Activated CD4-positive, alpha-beta T cell treated with anti-CD3 and anti-CD28 coated beads, Interleukin-2, amount 50 U/mL, for 48 hours (primary cell): Measurements from ENCODE around the gene KCTD17.

Experiments
- DNase-seq, 2 experiments: peaks; one replicate each; pipeline ENCODE4 v3.0.0-alpha.2; 2020

KCTD17 gene

DNA sequence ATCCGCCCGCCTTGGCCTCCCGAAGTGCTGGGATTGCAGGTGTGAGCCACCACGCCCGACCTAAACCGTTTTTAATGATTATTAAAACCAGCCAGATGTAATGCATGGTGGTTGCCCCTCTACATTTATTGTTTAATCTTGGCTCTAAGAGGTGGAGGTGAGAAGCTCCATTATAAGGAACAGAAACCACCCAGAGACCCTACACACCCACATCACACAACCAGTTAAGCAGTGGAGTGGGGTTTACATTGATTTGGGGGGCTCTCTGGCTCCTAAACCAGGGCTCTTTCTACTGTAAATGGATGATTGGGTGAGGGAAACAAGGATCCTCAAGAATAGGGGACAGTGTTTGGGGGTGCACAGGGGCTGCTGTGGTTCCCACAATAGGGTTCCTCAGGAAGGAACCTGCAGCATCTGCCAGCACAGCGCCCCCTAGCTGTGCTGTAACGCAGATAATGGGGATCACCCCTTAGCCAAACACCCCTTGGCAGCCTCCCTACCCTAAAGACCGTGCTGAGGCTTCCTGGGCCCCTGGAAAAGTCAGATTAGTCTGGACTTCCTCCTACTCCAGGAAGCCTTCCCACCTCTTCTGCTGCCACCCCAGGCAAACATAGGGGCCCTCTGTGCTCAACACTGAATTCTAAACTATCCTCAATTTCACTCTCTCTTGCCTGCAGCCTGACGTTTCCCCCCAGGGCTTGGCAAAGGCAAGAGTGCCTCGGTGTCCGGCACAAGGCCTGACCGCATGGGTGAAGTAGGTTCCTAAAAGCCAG is 29.6 kb upstream of the KCTD17 start:
- DNase-seq: peak; percentile 58 to 67

DNA sequence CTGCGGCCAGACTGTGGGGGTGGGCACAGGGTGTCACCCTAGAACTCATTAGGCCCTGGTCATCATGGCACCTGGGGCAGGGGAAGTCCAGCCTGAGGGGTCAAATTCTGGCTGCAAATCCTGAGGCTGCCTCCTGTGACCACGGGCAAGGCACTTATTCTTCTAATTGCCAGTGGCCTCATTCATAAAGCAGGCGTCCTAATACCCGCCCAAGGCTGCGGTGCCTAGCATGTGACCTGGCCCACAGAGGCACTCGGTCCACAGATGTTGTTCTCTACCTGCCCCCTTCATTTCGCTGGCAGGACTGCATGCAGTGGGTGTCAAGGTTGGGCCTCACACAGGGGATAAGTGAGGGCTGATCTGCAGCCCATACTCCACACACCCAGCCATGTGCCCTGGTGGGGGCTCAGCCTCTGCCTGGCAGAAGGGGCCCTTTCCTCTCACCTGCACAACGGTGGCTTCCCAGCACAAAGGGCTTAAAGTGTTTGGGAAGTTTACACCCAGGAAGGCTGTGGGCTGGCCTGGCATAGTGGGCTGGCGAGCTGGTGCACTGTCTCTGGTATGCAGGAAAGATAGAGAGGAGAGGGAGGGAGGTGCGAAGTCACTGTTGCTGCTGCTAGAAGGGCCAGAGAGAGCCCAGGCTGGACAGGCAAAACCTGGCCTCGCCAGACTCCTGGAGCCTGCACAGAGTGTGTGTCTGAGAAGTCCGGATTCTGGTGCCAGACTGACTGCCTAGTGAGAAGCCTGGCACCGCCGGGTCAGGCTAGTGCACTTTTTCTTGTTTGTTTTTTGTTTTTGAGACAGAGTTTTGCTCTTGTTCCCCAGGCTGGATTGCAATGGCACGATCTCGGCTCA is 28.8 kb upstream of the KCTD17 start:
- no peak for DNase-seq

DNA sequence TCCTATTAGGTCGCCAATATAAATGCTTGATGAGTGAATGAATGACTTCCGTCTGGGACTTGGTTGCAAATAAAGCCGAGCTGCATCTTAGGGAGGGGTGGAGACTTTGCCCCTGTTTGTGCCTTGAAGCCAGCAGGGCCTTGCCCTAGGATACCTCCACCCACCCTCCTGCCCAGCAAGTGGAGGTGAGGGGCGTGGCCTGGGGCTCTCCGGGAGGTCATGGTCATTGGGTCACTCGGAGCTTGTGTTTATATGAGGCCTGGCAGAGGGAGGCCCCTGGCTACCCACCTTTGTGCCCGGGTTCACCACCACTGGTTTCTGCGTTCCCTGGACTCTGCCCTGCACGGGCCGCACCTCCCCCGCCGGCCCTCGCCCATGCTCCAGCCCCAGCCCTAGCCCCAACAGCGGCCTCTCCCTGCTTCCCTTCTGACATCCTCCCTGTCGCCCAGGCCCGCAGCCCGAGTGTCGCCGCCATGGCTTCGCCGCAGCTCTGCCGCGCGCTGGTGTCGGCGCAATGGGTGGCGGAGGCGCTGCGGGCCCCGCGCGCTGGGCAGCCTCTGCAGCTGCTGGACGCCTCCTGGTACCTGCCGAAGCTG is 27.7 kb upstream of the KCTD17 start:
- DNase-seq: no peak

DNA sequence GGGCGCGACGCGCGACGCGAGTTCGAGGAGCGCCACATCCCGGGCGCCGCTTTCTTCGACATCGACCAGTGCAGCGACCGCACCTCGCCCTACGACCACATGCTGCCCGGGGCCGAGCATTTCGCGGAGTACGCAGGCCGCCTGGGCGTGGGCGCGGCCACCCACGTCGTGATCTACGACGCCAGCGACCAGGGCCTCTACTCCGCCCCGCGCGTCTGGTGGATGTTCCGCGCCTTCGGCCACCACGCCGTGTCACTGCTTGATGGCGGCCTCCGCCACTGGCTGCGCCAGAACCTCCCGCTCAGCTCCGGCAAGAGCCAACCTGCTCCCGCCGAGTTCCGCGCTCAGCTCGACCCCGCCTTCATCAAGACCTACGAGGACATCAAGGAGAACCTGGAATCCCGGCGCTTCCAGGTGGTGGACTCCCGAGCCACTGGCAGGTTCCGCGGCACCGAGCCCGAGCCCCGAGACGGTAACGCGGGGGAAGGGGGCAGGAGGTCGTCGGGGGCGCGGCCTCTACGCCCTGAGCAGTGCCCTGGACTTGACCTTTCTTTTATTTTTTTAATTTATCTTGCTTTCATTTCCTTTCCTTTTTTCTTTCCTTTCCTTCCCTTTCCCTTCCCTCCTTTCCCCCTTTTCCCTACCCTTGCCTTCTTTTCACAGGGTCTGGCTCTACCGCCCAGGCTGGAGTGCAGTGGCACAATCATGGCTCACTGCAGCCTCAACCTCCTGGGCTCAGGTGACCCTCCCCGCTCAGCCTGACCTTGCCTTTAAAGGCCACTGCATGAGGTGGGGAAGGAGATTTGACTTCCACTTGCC is 27.0 kb upstream of the KCTD17 start:
- DNase-seq: no peak

DNA sequence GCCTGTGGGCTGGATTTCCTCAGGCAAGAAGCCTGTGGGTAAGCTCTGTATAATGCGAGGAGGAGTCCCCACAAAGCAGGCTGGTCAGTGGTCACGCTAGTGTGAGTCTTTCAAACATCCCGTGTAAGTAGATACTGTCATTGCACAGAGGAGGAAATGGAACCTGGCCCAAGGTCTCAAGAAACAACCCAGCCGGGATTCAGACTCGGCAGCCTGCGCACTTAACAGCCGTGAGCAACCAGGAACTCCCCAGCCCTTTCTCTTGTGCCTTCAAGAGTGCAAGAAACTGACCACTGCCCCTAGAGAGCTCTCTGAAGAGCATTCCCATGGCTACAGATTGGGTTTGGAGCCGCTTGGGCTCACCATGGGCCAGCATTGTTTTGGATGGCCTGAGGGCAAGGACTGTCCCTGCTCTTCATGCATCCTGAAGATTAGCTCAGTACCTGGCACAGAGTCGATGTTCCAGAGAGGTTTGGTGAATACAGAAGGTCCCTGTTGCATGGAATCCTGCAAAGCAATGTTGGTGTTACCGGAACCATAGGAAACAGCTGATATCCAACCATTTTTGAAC is 26.0 kb upstream of the KCTD17 start:
- DNase-seq: no peak

DNA sequence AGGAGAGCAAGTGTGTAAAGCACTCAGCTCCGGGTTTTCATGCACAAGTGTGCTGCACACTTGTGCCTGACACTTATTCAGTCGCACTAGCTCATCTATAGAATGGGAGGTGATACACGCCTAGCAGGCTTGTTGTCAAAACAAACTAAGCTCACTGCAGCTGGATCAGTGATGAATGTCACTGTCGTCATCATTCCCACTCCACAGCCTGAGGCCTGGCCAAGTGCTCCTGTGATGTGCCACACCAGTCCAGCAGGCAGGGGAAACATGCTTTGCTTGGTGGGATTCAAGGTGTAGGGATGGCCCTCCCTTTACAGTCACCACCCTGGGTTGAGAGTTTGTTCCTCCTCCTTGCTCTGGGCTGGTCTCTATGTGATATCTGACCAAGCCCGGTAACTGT is 25.2 kb upstream of the KCTD17 start:
- DNase-seq: no peak

DNA sequence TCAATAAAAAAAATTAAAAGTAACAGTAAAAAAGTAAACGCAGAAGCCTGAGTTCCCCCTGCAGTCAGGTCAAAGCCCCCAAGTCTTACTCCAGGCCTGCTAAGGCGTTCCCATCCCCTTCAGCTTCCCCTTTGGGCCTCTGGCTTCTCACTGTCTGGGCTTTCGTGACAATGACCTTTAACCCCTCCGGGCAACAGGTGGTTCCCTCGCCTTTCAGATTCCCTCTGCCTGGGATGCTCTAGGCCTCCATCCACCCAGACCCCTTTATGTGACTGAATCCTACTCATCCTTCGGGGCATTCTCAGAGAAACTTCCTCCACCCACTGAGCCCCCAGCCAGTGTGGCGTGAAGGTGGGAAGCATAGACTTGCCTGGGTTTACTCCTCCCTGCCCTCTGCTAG is 24.0 kb upstream of the KCTD17 start:
- DNase-seq: no peak

DNA sequence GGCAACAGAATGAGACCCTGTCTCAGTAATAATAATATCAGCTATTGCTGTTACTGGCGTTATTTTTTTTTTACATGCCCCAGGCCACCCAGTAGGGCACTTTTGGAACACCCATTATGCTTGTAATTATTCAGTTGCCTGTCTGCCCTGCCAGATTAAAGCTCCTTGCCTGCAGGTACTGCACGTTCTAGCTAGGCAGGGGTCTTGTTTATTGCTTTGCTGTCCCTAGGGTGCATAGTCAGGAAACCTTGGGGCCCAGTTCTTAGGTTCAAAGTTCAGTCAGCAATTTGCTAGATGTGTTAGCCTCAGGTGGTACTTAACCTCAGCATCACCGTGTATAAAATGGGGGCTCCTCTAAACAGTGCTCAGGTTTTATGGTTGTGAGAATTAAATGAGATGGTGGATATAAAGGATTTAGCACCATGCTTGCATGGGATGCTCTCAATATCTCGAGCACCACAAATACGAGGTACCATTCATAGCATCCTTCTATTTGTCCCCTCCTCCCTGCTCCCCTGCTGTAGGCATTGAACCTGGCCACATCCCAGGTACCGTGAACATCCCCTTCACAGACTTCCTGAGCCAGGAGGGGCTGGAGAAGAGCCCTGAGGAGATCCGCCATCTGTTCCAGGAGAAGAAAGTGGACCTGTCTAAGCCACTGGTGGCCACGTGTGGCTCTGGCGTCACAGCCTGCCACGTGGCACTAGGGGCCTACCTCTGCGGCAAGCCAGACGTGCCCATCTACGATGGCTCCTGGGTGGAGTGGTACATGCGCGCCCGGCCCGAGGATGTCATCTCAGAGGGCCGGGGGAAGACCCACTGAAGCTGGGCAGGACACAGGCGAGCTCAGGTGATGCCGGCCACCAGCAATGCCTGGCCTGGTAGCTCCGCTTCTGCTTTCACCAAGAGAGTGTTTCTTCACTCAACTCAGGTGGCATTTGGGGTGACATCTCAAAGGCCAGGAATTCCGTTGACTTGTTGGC is 22.6 kb upstream of the KCTD17 start:
- DNase-seq: no peak

DNA sequence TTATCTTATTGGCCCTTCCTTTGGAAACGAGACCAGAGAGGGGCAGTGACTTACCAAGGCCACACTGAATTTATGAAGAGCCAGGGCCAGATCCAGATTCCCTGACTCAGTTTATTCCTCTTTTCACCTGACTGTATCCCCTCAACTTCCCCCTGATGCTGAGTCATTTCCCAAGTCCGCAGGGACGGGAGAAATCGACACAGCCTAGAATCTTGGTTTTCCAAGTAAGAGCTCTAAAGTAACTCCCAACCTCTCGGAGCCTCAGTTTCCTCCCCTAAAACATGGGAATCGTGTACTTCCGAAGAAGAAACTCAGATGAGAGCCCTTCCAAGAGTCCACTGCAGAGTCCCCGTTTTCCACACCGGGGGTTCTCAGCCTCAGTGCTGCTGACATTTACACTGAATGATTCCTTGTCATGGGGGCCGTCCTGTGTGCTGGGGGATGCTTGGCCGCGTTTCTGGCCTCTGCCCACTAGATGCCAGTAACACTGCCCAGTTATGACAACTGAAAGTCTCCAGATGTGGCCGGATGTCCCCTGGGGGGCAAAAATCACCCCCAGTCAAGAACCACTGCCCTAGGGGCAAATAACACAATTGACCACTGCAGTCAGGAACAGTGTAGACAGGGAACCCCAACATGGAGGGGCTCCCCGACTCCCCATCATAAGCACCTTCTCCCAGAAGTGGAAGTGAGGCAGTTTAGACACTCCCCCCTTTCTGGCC is 20.8 kb upstream of the KCTD17 start:
- DNase-seq: no peak

DNA sequence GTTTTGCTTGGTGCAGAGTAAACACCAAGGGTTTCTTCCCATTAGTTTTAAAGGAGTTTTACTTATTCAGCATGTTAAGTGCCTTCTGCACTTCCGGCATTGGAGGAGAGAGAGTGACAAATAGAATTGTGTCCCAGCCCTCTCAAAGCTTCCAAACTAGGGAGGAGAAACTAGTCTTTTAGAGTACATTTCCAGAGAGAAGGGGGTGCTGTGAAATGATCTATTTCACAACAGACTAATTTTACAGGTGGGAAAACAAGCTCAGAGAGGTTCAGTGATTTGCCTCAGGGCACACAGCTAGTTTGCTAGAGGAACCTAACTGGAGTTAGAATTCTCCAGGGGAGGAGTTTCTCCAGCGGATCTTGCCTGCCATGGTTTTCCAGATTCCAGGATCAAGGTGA is 19.4 kb upstream of the KCTD17 start:
- no peak for DNase-seq

DNA sequence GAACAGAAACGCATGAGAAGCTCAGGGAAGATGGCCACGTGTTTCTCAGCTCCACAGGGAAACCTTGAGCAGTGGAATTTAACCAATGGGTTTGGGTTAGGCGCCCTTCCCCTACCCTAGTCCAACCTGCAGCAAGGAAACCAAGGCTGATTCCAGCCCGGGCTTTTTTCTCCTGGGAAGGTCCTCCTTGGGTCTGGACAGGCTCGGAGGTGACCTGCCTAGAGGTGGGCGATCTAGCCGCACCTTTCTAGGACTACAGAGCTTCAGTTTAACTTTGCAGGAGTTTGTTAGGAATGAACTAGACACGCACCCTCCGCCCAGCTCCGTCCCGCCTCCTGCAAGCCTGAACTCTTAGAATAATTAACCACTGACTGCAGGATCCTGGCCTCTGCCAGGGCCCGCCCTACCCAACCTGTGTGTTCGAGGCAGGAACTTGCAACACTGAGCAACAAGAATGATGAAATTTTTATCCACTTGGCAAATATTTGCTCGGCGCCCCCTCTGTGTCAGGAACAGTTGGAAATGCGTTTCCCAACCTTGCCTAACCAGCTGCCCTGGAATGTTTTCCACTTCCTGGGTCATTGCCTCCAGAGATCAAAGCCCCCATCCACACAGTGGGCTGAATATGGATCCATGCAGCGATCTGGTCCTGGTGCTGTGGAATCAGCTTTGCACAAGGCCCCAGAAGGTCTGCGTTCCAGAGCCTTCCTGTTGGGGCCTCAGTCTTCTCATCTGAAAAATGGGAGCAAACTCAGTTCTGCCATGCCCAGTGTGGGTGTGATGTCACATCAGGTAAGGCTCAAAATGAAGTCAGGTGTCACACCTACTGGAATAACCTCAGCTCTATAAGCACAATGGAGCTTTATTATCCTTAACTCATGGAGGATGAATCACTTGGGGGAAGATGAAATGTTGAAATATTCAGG is 18.7 kb upstream of the KCTD17 start:
- DNase-seq: no peak

DNA sequence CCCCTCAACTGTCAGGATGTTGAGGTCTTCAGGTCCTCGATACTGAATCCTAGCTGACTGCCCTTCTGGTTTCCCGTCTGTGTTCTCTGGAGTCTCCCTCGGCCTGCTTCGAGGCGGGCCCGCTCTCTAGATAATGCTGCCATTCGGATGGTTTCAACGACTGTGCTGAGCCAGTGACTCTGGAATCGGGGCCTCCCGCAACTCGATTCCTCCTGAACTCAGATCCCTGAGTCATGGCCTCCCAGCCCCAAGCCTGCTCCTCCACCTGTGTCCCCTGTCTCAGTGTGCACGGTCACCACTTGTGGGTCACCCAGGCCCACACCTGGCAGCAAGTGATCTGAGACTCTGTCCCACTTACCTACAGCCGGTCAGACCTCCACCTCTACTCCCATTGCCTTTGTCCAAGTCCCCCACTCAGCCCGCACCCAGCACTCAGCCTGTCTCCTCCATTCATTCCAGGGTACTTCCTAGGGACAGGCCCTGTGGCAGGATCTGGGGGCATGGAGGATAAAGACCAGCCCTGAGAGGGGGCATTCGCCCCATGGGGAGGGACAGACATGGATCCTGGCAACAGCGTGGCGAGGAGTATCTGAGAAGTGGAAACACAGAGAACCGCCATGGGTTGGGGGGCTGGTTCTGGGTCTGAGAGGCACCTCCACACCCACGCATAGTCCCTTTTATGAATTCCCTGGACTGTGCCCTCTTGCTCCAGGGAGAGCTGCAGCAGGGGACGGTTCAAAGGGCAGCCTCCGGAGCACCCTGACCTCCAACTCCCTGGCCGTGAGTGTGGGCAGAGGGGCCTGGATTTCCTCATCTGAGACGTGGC is 17.7 kb upstream of the KCTD17 start:
- no peak for DNase-seq

DNA sequence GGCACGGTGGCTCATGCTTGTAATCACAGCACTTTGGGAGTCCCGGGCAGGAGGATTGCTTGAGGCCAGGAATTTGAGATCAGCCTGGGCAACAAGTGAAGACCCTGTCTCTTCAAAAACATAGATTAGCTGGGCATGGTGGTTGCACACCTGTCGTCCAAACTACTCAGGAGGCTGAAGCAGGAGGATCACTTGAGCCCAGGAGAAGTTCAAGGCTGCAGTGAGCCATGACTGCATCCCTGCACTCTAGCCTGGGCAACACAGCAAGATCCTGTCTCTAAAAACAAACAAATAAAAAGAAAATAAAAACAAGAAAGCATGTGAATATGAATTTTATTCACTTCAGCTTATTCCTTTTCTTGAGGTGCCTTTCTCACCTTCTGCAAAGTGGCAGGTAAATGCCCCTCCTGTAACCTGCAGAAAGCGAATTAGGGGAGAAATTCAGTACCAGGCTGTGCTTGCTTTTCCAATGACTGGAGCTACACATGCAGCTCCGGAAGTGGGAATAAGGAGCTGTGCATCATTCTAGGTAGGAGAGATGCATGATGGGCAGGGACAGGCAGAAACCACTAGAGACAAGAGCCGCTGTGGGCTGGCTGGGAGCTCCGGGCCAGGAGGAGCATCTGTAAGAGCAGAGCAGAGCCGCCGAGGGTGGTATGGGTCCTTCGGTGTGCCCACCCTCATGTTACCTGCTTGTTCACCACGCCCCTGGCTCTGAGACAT is 14.7 kb upstream of the KCTD17 start:
- DNase-seq: no peak

DNA sequence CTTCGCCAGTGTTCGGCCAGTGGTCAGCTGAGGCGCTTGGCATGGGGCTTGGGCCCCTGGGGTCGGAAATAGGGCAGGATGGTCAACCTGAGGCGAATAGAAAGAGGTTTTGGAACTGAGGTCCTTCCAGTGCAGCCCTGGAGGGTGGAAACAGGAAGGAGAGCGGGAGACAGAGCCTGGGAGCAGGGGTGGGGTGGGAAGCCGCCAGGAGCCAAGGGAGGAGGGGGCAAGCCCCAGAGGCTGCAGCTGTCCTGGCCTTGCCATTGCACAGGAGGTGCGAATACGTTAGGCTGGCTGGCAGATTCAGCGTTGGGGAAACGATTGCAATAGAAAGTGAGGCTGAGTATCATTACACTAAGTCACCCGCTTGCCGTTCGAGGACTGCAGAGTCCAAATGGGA is 13.9 kb upstream of the KCTD17 start:
- no peak for DNase-seq

DNA sequence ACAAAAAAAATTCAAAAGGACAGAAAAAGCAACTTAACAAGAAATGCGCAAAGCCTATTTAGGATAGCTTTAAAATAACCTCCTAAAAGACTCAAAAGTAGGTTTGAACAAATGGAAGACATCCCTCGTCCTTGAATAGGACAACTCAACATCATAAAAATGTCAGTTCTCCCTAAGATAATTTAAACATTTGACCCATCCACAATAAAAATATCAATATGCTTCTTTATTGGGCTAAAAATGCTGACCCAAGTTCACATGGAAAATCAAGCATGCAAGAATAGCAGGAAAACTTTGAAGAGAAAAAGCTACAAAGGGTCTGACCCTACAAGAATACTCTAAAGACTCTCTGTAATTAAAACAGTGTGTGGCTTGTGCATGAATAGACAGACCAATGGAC is 12.1 kb upstream of the KCTD17 start:
- no peak for DNase-seq

DNA sequence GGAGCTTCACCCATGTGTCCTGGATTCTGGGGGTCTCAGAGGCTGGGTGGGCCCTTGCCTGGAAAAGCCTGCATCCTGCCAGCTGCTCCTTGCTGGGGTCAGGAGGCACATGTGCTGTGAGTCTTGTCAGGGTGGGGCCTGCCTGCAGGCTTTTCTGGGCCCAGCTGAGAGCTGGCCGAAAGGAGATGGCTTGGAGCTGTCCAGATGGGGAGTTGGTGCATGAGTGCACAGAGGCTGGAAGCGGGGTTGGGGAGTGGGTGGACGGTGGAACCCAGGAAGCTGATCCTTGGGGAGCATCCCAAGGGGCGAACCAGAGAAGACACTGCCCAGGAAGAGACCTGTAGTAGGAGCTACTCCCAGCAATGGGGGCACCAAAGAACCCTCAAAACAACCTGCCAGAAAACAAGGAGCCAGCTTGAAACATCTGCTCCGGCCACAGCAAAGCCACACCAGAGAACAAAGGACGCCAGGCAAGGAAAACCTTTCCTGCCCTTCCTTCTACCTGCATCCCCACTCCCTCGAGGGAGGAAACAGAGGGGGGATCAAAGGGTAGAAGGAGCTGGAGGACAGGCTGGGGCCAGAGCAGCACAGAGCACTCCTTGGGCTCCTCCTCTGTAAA is 8.2 kb upstream of the KCTD17 start:
- DNase-seq: no peak

DNA sequence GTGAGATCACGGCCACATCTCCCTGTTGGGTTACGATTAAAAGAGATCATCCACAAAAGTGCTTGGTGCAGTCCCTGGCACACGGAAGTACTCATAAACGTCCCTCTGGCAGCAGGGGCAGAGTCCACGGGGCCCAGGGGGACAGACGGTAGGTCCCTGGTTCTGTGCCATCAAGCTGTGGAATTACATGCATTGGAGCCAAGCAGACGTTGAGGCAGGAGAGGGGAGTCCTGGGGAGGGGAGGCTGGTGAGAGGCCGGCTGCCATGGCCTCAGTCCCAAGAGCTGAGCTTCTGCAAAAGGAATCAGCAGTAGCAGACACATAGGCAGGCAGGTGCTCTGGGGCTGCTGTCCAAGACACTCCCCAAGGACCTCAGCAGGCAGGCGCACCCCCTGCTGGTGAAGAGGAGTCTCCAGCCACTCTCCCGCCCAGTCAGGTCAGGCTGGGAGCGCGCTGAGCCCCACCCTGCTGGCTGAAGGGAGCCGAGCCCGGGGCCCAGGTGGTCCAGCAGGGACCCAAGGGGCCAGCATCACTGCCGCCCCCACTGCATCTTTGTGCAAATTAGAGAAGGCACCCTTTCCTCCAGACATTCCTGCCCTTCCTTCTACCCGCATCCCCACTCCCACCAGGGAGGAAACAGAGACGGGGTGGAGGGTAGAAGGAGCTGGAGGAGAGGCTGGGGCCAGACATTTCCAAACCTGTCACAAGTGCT is 7.6 kb upstream of the KCTD17 start:
- DNase-seq: peak; percentile 60 to 68
